Measurements from ENCODE around the gene HNRNPAB. TPM values are rescaled to one million over a fixed set of nuclear protein-coding genes. Genes with fewer than 3 reads are reported as not detected.

The HNRNPAB gene
- total and polyA plus RNA-seq, 3 donors from 2014 or later: 63.1 to 71.0 (median 66.2) TPM

GRCh38 chr5:178206166-178207101 is 2.1 kb downstream of the HNRNPAB start:
- peaks cover 24% of the 10 kb centered on the region for H3K4me1 ChIP-seq
- no peaks in the 10 kb centered on the region for H3K9me3 ChIP-seq
- intact Hi-C loops (cut with DNase I; ENCODE audit: low total_unique reads): no loop called here
- WGBS, 2 donors: 33 to 34% methylated on average over 12 of the region's 12 CpGs
- no peak for TF ChIP-seq POLR2A (IDR thresholded peaks at IDR 0.05)
- no peak for TF ChIP-seq CTCF (IDR thresholded peaks at IDR 0.05)
- DNase-seq: peak; percentile 38
- no peaks in the 10 kb centered on the region for H3K27me3 ChIP-seq
- peak overlapping the region in 1 of 2 donors; percentile 64 for H3K27ac ChIP-seq
- H3K36me3 ChIP-seq (ENCODE audit: low read depth, missing control alignments): no peaks in the 10 kb centered on the region
- H3K4me3 ChIP-seq: peak overlapping the region; percentile 75 to 98

GRCh38 chr5:178207183-178207916 is 3.0 kb downstream of the HNRNPAB start:
- no peaks in the 10 kb centered on the region for H3K36me3 ChIP-seq (ENCODE audit: low read depth, missing control alignments)
- 44 to 53% methylated on average over 4 to 5 of the region's 5 CpGs for WGBS, 2 donors
- no peak for TF ChIP-seq CTCF (IDR thresholded peaks at IDR 0.05)
- TF ChIP-seq POLR2A (IDR thresholded peaks at IDR 0.05): no peak
- peak overlapping the region in 1 of 2 donors; percentile 64 for H3K27ac ChIP-seq
- no peak overlapping the region for H3K4me3 ChIP-seq
- peaks cover 24% of the 10 kb centered on the region for H3K4me1 ChIP-seq
- no peaks in the 10 kb centered on the region for H3K9me3 ChIP-seq
- intact Hi-C loops (cut with DNase I; ENCODE audit: low total_unique reads): no loop called here
- peak; percentile 56 for DNase-seq
- H3K27me3 ChIP-seq: no peaks in the 10 kb centered on the region

- Histone ChIP-seq H3K9me3 (no peaks in the 10 kb centered on the region), H3K27ac (peak overlapping the region in 1 of 2 donors; percentile 39), H3K4me1 (peaks cover 27% of the 10 kb centered on the region), H3K36me3 (ENCODE audit: low read depth, missing control alignments) (no peaks in the 10 kb centered on the region), H3K4me3 (no peak overlapping the region), H3K27me3 (no peaks in the 10 kb centered on the region)
- no peak for DNase-seq
- 82 to 85% methylated on average over 1 of the region's 1 CpG for WGBS, 2 donors
- TF ChIP-seq CTCF (IDR thresholded peaks at IDR 0.05): no peak
- TF ChIP-seq POLR2A (IDR thresholded peaks at IDR 0.05): no peak
- intact Hi-C loops (cut with DNase I; ENCODE audit: low total_unique reads): no loop called here
These were observed 3.6 kb downstream of the HNRNPAB start for GRCh38 chr5:178207917-178208280.

GRCh38 chr5:178208540-178209227 is 4.4 kb downstream of the HNRNPAB start:
- DNase-seq: no peak
- Histone ChIP-seq H3K36me3 (ENCODE audit: low read depth, missing control alignments) (no peaks in the 10 kb centered on the region), H3K27me3 (no peaks in the 10 kb centered on the region), H3K4me3 (no peak overlapping the region), H3K4me1 (peaks cover 27% of the 10 kb centered on the region), H3K27ac (peak overlapping the region in 1 of 2 donors; percentile 39), H3K9me3 (no peaks in the 10 kb centered on the region)
- WGBS, 2 donors: 68 to 77% methylated on average over 3 to 5 of the region's 5 CpGs
- intact Hi-C loops (cut with DNase I; ENCODE audit: low total_unique reads): no loop called here
- TF ChIP-seq POLR2A (IDR thresholded peaks at IDR 0.05) (no peak), CTCF (IDR thresholded peaks at IDR 0.05) (no peak)

Measured in testis (tissue), 3 donors.